NCI-H2196 treated with DMSO at 0.1 percent for 48 hours (cell line): ENCODE measurements around the gene IFI27L1.

ENCODE experiments used
- DNase-seq: peaks from one replicate; lab custom pipeline; 2025; ENCODE audit not compliant: unreplicated experiment; lab: John Stamatoyannopoulos, UW

The IFI27L1 gene

GRCh38 chr14:94079891-94080620 lies 1.1 kb upstream of the IFI27L1 start:
- DNase-seq, result no peak

GRCh38 chr14:94081386-94081820 lies 293 bp downstream of the IFI27L1 start:
- DNase-seq, result no peak

GRCh38 chr14:94087891-94088290 lies 6.8 kb downstream of the IFI27L1 start:
- no peak for DNase-seq

- no peak for DNase-seq
Measured at GRCh38 chr14:94088516-94088915, 7.4 kb downstream of the IFI27L1 start.

- DNase-seq, result no peak
Measured at GRCh38 chr14:94089479-94089878, 8.4 kb downstream of the IFI27L1 start.

- DNase-seq, result no peak
Measured at GRCh38 chr14:94093418-94093817, 12.3 kb downstream of the IFI27L1 start.

- no peak for DNase-seq
Measured at GRCh38 chr14:94097091-94097490, 16.0 kb downstream of the IFI27L1 start.

- DNase-seq, result no peak
Measured at GRCh38 chr14:94098326-94098992, 17.3 kb downstream of the IFI27L1 start.

- no peak for DNase-seq
Measured at GRCh38 chr14:94099006-94099405, 17.9 kb downstream of the IFI27L1 start.

GRCh38 chr14:94100847-94101246 lies 19.7 kb downstream of the IFI27L1 start:
- DNase-seq, result no peak

- DNase-seq, result no peak
Measured at GRCh38 chr14:94101748-94102147, 20.6 kb downstream of the IFI27L1 start.

- DNase-seq, result no peak
Measured at GRCh38 chr14:94102768-94103482, 21.8 kb downstream of the IFI27L1 start.

GRCh38 chr14:94103554-94104150 lies 22.5 kb downstream of the IFI27L1 start:
- no peak for DNase-seq

GRCh38 chr14:94104731-94105130 lies 23.6 kb downstream of the IFI27L1 start:
- DNase-seq, result no peak

GRCh38 chr14:94109915-94110250 lies 28.8 kb downstream of the IFI27L1 start:
- DNase-seq, result no peak

GRCh38 chr14:94110552-94111181 lies 29.6 kb downstream of the IFI27L1 start, which contains the start of gene IFI27:
Gene IFI27, plus strand, starts transcription at chr14:94110736.
- no peak for DNase-seq

GRCh38 chr14:94111276-94112095 lies 30.4 kb downstream of the IFI27L1 start:
- DNase-seq, result no peak

- no peak for DNase-seq
Measured at GRCh38 chr14:94112513-94113063, 31.5 kb downstream of the IFI27L1 start.

- no peak for DNase-seq
Measured at GRCh38 chr14:94113073-94113472, 32.0 kb downstream of the IFI27L1 start.

- DNase-seq, result no peak
Measured at GRCh38 chr14:94113490-94113889, 32.4 kb downstream of the IFI27L1 start.
